HFF-Myc (cell line): ENCODE results near the gene CPLANE1.

Source experiments
- DNase-seq: peaks from one replicate; pipeline ENCODE4 v3.0.0-alpha.2; 2011; ENCODE audit warnings: low read depth; ENCODE audit errors: extremely low read depth
- H3K4me3 ChIP-seq: replicated peaks from 2 replicates; pipeline ENCODE4 v1.5.1; 2011; ENCODE audit warnings: low read depth, mild to moderate bottlenecking, control low read depth, low read length
- CTCF ChIP-seq: IDR thresholded peaks from 2 replicates; pipeline ENCODE4 v1.5.1; 2012; ENCODE audit warnings: mild to moderate bottlenecking, low read depth, low read length, control low read depth; ENCODE audit errors: missing control alignments

Gene CPLANE1

DNA sequence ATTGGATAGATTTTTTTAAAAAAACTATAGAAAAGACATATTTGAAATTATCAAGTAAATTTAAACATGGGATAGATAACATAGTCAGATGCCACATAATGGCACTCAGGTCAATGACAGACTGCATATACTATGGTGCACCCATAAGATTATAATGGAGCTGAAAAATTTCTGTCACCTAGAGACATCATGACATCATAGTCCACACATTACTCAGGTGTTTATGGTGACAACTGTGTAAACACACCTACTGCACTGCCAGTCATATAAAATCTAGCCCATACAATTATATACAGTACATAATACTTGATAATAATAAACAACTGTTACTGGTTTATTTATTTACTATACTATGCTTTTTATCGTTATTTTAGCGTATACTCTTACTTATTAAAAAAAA lies 58.6 kb downstream of the CPLANE1 start:
- no peak overlapping the region for H3K4me3 ChIP-seq
- DNase-seq: no peak
- TF ChIP-seq CTCF: no peak

DNA sequence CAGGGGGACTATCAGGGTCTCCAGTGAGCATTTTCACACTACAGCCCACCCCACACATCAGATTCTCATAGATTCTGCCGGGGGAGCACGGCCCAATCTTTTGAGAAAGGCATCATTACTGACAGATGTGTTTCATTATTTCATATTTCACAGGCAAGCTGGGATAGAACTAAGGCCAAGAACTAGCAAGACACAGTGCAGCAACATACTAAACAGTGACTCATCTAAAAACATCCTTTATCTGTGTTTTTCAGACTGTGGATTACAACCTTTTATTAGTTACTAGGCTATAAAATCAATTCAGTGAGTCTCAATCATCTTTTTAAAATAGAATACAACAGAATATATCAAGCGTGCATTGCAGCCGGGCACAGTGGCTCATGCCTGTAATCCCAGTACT lies 59.8 kb downstream of the CPLANE1 start:
- no peak for TF ChIP-seq CTCF
- no peak overlapping the region for H3K4me3 ChIP-seq
- no peak for DNase-seq

GRCh38 chr5:37187465-37187977 lies 61.7 kb downstream of the CPLANE1 start:
- no peak for TF ChIP-seq CTCF
- DNase-seq: no peak
- no peak overlapping the region for H3K4me3 ChIP-seq

DNA sequence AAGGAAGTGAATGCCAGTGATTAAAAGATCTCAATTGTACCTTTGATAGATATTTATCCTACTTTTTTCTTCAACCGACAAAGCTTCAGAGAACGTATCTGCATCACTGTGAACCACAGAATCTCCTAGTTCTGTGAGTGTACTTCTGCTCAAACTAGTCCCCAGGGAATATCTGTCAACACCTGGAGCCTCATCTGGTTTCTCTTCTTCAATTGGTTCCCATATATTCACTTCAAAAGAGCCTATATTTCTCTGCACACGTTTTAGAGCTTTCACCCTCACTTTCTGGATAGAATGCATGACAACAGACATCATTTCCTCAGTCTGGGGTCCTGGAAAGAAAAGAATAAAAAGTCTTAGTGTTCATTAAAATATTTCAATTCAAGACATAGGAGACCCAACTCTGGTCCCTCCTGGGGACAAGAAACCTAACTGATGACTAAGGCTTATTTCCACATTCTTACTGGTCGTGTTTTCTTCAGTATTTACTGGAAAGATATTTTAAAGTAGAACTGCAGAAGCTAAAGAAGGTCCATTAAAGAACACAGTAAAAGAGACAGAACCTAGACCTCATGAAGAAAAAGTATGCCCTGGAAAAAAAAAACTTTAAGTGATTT lies 64.3 kb downstream of the CPLANE1 start:
- no peak overlapping the region for H3K4me3 ChIP-seq
- no peak for DNase-seq
- no peak for TF ChIP-seq CTCF

GRCh38 chr5:37182667-37183066 lies 66.5 kb downstream of the CPLANE1 start:
- no peak overlapping the region for H3K4me3 ChIP-seq
- no peak for DNase-seq
- TF ChIP-seq CTCF: no peak

GRCh38 chr5:37174928-37175327 lies 74.2 kb downstream of the CPLANE1 start:
- no peak for TF ChIP-seq CTCF
- DNase-seq: no peak
- H3K4me3 ChIP-seq: no peak overlapping the region

DNA sequence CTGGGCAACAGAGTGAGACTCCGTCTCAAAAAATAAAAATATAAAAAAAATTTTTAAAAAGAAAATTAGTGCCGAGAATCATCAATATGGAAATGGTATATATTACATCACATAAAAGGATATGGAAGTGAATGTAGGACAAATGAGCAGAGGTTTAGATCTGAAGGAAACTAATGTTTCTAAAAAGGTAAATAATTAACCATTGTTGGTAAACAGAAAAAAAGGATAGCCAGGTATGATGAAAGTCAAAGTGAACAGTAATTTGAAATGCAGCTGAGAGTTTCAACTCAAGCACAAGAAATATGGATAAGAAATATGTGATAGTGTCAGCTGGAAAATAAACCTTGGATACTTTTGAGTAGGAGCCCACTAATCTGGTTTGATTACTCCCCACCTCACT lies 76.2 kb downstream of the CPLANE1 start:
- no peak for DNase-seq
- no peak for TF ChIP-seq CTCF
- no peak overlapping the region for H3K4me3 ChIP-seq
